ENCODE data around the gene FRS2. TPM values are rescaled to one million over a fixed set of nuclear protein-coding genes. Genes with fewer than 3 reads are reported as not detected.

Gene FRS2
- total RNA-seq, 1 experiment from 2014 or later: 33.7 TPM

DNA sequence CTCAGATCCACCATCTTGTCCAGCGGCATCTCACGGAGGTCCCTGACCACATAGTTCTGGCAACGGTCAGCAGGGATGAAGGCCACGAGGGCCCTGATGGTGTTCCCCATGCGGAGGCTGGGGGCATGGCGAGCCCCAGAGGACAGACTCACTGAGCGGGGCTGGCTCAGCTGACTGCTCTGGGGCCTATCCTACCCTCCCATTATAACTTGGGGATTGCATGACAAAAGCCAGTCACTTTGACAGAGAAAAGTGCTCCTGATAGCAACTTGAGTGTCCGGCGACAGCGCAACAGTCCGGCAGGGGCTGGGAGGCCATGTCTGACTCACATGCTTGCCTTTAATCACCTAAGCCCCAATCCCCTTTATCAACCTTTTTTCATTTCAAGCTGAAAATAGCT is 140.5 kb downstream of the FRS2 start, which contains the start of gene LRRC10:
TSS of gene LRRC10 (minus strand) at position 179 of the 400 bp plus-strand sequence. CDS start at position 110, 69 bp downstream.
- Histone ChIP-seq H2BK12ac (ENCODE audit: insufficient read length, low read depth, low read length) (no peak within 1 kb of the TSS), H4K20me1 (ENCODE audit: control insufficient read depth, insufficient read depth, insufficient read length) (no peaks in the 10 kb centered on the region), H2AFZ (ENCODE audit: low read length) (no peak within 1 kb of the TSS), H3K4me1 (ENCODE audit: insufficient read depth, low read length) (no peaks in the 10 kb centered on the region), H3K14ac (ENCODE audit: insufficient read depth, low read length) (no peak within 1 kb of the TSS), H3K9ac (ENCODE audit: extremely low read depth, insufficient read length, low read length) (no peak within 1 kb of the TSS), H4K91ac (ENCODE audit: insufficient read length, low read depth, low read length) (no peak within 1 kb of the TSS), H3K27me3 (ENCODE audit: insufficient read depth, low read length) (no peaks in the 10 kb centered on the region), H3K56ac (ENCODE audit: insufficient read length, low read depth, low read length) (no peak within 1 kb of the TSS), H3K23ac (ENCODE audit: insufficient read length, low read depth, low read length) (no peak within 1 kb of the TSS), H2BK20ac (ENCODE audit: low read depth, low read length, poor library complexity, severe bottlenecking) (no peak within 1 kb of the TSS), H3K23me2 (ENCODE audit: insufficient read length, low read depth, low read length, poor library complexity, severe bottlenecking) (no peaks in the 10 kb centered on the region), H3K79me2 (ENCODE audit: insufficient read depth, low read length) (no peaks in the 10 kb centered on the region), H4K8ac (replicated peaks; ENCODE audit: insufficient read length, low read depth, low read length) (no peak within 1 kb of the TSS), H2BK15ac (ENCODE audit: low read depth, low read length) (no peak within 1 kb of the TSS), H4K5ac (ENCODE audit: insufficient read length, low read depth, low read length) (no peak within 1 kb of the TSS), H3K4ac (ENCODE audit: low read depth, low read length) (no peak within 1 kb of the TSS), H2AK5ac (ENCODE audit: insufficient read length, low read length) (no peak within 1 kb of the TSS), H2BK5ac (ENCODE audit: insufficient read length, low read length) (no peak within 1 kb of the TSS), H2BK120ac (ENCODE audit: low read depth, low read length, poor library complexity, severe bottlenecking) (no peak within 1 kb of the TSS), H3T11ph (ENCODE audit: low read length) (no peak within 1 kb of the TSS), H3K27ac (ENCODE audit: insufficient read length, low read depth, low read length) (no peak within 1 kb of the TSS), H3K9me3 (ENCODE audit: control insufficient read depth, low read depth, low read length) (no peaks in the 10 kb centered on the region), H3K79me1 (ENCODE audit: insufficient read depth, low read depth, low read length, poor library complexity, severe bottlenecking) (no peaks in the 10 kb centered on the region), H3K18ac (ENCODE audit: insufficient read length, low read depth, low read length) (no peak within 1 kb of the TSS), H3K4me2 (ENCODE audit: insufficient read depth, insufficient read length, low read length) (no peak within 1 kb of the TSS)
- Mint-ChIP-seq H3K27ac (no peak within 1 kb of the TSS), H3K36me3 (ENCODE audit: insufficient read depth in 1 of 3, low read depth in 3 of 3) (no peaks in the 10 kb centered on the region), H3K4me1 (peaks cover 3% of the 10 kb centered on the region in 2 experiments; a peak in 2 of 4 replicates), H3K4me3 (no peak within 1 kb of the TSS), H3K9me3 (no peaks in the 10 kb centered on the region), H3K27me3 (ENCODE audit: low read depth) (no peaks in the 10 kb centered on the region; the same call in 1 of the 2 replicates)
- no CpG with 5 or more reads among the region's 11 CpGs for WGBS (ENCODE audit: extremely low coverage, insufficient read length, low lambda C conversion rate)
- TF ChIP-seq, protein P1, sequence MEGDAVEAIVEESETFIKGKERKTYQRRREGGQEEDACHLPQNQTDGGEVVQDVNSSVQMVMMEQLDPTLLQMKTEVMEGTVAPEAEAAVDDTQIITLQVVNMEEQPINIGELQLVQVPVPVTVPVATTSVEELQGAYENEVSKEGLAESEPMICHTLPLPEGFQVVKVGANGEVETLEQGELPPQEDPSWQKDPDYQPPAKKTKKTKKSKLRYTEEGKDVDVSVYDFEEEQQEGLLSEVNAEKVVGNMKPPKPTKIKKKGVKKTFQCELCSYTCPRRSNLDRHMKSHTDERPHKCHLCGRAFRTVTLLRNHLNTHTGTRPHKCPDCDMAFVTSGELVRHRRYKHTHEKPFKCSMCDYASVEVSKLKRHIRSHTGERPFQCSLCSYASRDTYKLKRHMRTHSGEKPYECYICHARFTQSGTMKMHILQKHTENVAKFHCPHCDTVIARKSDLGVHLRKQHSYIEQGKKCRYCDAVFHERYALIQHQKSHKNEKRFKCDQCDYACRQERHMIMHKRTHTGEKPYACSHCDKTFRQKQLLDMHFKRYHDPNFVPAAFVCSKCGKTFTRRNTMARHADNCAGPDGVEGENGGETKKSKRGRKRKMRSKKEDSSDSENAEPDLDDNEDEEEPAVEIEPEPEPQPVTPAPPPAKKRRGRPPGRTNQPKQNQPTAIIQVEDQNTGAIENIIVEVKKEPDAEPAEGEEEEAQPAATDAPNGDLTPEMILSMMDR (conservative IDR thresholded peaks at IDR 0.05): no peak
- DNase-seq: no peak
